GM13976 (cell line): ENCODE results near the gene TLR4.

Experiments
- DNase-seq: peaks from one replicate; pipeline ENCODE4 v3.0.0; 2012; ENCODE audit warnings: low spot score
- CTCF ChIP-seq: IDR thresholded peaks from 2 replicates; pipeline ENCODE4 v1.5.1; 2012; ENCODE audit warnings: borderline replicate concordance, mild to moderate bottlenecking; ENCODE audit not compliant: insufficient read depth; ENCODE audit errors: extremely low read depth, missing control alignments, control extremely low read depth
- in situ Hi-C: fragments of 300-500 bp; cut with MboI; formaldehyde crosslinking; loops from one replicate; pipeline ENCODE4 v1.12.0; 2022; ENCODE audit warnings: low sequenced_read_pairs, mixed read lengths, inconsistent platforms; ENCODE audit not compliant: unreplicated experiment

The TLR4 gene

GRCh38 chr9:117672369-117672768, 31.8 kb upstream of the TLR4 start:
- in situ Hi-C loops, result no loop called here
- DNase-seq, result no peak
- TF ChIP-seq CTCF, result no peak

GRCh38 chr9:117677572-117677971, 26.6 kb upstream of the TLR4 start:
- in situ Hi-C loops, result no loop called here
- no peak for TF ChIP-seq CTCF
- no peak for DNase-seq

DNA sequence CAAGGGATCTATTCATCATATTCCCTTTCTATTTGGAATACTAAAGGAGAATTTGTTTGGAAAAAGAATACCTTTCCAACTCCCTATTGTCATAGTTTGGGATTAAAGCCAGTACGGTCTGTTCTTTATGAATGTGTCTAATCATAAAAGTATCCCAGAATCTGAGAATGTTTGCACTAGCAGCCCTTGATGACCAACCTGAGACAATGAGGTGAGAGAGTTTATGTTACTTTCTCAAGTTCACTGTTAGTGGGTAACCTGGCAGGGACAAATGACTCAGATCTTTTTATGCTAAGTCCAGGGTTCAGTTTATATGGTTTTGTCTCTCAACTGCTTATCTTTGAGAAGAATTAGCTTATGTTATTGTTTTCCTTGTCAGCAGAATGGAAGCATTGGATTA, 25.3 kb upstream of the TLR4 start:
- no peak for DNase-seq
- TF ChIP-seq CTCF, result no peak
- in situ Hi-C loops, result no loop called here

DNA sequence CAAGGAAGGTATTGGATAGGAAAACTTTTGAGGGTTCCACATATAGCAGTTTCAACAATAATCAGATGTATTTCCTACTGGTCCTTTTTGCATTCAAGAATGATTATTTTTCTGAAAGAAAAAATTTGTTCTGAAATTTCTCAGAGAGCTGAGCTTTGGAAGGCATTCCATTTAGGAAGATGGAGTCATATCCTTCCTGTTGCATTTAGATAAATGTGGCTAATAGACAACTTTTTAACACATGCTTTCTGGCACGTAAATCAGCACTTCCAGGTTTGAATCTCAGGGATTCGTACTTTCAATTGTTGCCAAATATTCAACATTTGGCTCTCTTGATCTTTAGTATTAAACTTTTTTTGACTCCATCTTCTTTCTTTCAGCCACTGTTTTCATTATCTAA, 24.8 kb upstream of the TLR4 start:
- DNase-seq, result no peak
- no peak for TF ChIP-seq CTCF
- in situ Hi-C loops, result no loop called here

- DNase-seq, result no peak
- TF ChIP-seq CTCF, result no peak
- in situ Hi-C loops, result no loop called here
Observed at GRCh38 chr9:117681888-117682287, 22.3 kb upstream of the TLR4 start.

DNA sequence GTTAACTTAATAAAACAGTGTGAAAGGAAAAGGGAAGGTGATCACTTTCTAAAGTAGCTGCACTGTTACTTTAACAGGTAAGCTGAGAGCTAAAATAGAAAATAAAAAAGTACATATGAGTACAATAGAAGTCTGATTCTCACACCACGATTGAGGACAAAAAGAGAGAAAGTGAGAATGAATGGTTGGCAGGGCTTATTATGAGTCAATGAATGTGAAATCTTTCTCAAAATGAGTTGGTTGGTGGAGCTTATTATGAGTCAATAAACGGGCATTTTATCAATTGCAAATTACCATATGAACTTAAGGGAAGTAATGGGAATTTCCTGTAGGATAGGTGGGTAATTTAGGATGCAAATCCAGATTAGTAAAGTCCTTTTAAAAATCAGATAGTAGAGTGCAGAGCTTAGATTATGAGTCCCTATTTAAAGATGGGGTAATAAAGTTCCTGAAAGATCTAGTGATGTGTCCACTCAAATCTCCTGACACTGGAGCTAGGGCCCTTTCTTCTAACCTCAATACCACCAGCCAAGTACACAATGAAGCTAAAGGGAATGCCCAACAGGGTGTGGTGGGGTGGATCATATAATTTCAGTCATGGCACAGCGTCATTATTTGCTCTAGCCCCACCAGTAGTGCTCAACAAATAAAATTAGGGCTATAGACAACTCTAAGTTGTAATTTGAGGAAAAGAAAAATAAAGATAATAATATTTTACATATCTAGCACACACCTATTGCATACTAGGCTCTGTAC, 21.1 kb upstream of the TLR4 start:
- no peak for TF ChIP-seq CTCF
- no peak for DNase-seq
- in situ Hi-C loops, result no loop called here
